Right lobe of liver (tissue), 4 donors: ENCODE measurements around the gene MALL.

Source experiments
- CTCF ChIP-seq, 4 donors: fragments of 200-600 bp in 3 of 4; fragments of 450-650 bp in 1 of 4; IDR thresholded peaks; one replicate each; pipeline versions ENCODE4 v1.5.1 to v1.8.0; 2016 to 2022; ENCODE audit warnings: antibody characterized with exemption in 4 of 4, mild to moderate bottlenecking in 2 of 4
- POLR2A ChIP-seq: fragments of 450-650 bp; IDR thresholded peaks from one replicate; pipeline ENCODE4 v1.6.1; 2017; ENCODE audit warnings: antibody characterized with exemption, mild to moderate bottlenecking
- donor health status: DM: no; HTN: no; CAD: no.
- donor health status: DM: no; HTN: no; CAD: no.
- donor health status: DM: no; HTN: yes; CAD: no.

GRCh38 chr2:110120171-110121051 is 4.8 kb upstream of the MALL start:
- TF ChIP-seq CTCF (IDR thresholded peaks at IDR 0.05) (no peak), POLR2A (no peak)
